Subcutaneous adipose tissue (tissue), 4 donors: ENCODE measurements around the gene SEPSECS. TPM values are rescaled to one million over a fixed set of nuclear protein-coding genes. Genes with fewer than 3 reads are reported as not detected.

Experiments
- CTCF ChIP-seq: fragments of 450-650 bp; IDR thresholded peaks from one replicate; pipeline ENCODE4 v1.5.1; 2016; ENCODE audit warnings: low read depth, mild to moderate bottlenecking, control low read depth, antibody characterized with exemption, moderate library complexity
- total RNA-seq, 4 donors: library from RNA; depleted of rRNA; stranded (reverse); fragments of >200 nt; gene quantifications; one replicate each; pipeline ENCODE4 v1.1.0, GENCODE V29; 2016

Gene SEPSECS
- total RNA-seq, 4 donors from 2014 or later, result 10.9 to 14.7 (median 11.7) TPM

GRCh38 chr4:25131926-25132325 lies 28.3 kb downstream of the SEPSECS start:
- no peak for TF ChIP-seq CTCF

GRCh38 chr4:25131381-25131780 lies 28.9 kb downstream of the SEPSECS start:
- TF ChIP-seq CTCF, result no peak

GRCh38 chr4:25129917-25130316 lies 30.3 kb downstream of the SEPSECS start:
- TF ChIP-seq CTCF, result no peak

GRCh38 chr4:25128671-25129070 lies 31.6 kb downstream of the SEPSECS start:
- no peak for TF ChIP-seq CTCF

GRCh38 chr4:25123236-25123635 lies 37.0 kb downstream of the SEPSECS start:
- no peak for TF ChIP-seq CTCF

DNA sequence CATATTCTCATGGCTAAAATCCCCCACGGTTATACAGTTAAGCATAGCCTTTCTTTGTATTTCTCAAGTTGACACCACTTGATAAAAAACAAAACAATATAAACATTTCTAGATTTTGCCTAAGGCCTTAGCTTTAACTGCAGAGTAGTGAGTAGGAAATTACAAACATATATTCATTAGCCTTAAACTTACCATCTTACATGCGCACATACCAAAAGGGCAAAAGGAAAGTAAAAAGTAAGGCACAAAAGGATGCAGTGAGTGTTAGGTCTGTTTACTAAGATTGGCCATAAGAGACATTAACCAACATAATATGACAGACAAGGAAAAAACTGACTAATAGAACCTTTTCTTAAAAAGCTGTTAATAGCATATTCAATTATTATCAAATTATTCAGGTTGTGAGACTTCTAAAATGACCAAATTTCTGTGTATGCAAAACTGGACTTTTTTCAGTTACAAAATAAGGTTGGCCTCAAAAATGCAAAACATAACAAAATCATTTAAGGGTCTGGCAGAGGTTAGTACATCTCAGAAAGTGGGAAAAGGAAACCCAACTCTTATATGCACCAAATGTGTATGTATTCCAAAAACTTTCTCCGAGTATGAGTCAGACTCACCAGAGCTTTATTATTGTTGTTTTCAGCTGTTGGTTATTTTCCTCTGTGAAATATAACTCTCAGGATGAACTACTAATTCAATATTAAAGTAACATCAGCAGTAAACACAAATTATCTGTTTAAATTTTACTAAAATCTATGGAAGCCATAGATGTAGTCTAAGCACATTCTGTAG lies 39.9 kb downstream of the SEPSECS start:
- no peak for TF ChIP-seq CTCF

DNA sequence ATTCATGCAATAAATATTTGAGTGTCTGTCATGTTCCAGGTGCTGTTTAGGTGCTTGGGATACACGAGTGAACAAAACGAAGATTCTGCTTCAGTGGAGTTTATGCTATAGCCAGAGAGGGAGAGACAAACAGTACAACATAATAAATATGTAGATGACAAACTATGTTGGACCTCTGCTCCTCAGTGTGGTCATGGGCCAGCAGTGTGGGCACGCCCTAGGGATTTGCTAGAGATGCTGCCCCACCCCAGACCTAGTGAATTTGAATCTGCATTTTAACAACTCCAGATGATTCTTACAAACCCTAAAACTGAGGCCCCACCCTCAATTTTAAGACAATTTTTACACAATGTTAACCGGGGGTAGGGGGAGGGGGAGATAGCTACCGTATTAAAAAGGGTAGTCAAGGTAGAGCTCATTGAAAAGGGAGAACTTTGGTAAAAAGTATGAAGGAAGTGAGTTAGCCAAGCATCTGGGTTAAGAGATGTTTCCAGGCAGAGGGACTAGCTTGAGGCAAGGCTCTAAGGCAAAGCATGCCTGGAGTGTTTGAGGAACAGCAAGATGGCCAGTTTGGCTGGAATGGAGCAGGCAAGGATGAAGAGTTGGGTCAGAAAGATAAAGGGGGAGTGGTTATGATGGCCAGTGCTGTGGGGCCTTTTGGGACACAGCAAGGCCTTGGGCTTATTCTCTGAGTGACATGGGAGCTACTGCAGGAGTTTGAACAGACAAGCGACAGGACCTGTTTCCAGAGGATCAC lies 42.4 kb downstream of the SEPSECS start:
- TF ChIP-seq CTCF, result no peak
